Upper lobe of left lung (tissue), 4 donors: ENCODE results near the gene ELK3.
A peak's percentile ranks its signal among the peaks of the same experiment; 100 is the strongest.

ENCODE experiments used
- CTCF ChIP-seq, 6 experiments: fragments of 450-650 bp in 4 of 6; fragments of 200-600 bp in 2 of 6; sonication (generic) in 2 of 6; IDR thresholded peaks; one replicate each; pipeline ENCODE4 v1.5.1; 2016 to 2019; ENCODE audit warnings: antibody characterized with exemption in 6 of 6
- EP300 ChIP-seq, 4 donors: sonication (generic); formaldehyde crosslinking; IDR thresholded peaks; one replicate each; pipeline ENCODE4 v1.5.1; 2017; ENCODE audit warnings: antibody characterized with exemption in 4 of 4, control low read depth in 2 of 4
- POLR2A ChIP-seq, 4 donors: fragments of 450-650 bp; IDR thresholded peaks; one replicate each; pipeline ENCODE4 v1.5.1; 2016 to 2017; ENCODE audit warnings: antibody characterized with exemption in 4 of 4, mild to moderate bottlenecking in 2 of 4
- POLR2AphosphoS5 ChIP-seq, 2 donors: sonication (generic); formaldehyde crosslinking; IDR thresholded peaks; one replicate each; pipeline ENCODE4 v1.5.1; 2017; ENCODE audit warnings: antibody characterized with exemption in 2 of 2

- TF ChIP-seq CTCF (IDR thresholded peaks at IDR 0.05) (no peak), POLR2AphosphoS5 (IDR thresholded peaks at IDR 0.05) (peak; percentile 42 to 55), POLR2A (IDR thresholded peaks at IDR 0.05) (no peak), EP300 (IDR thresholded peaks at IDR 0.05) (peak in 2 of 4 donors; percentile 11 to 70)
These were observed 43.4 kb downstream of the ELK3 start for GRCh38 chr12:96237465-96238077.
